ENCODE measurements around the gene GLYR1. TPM values are rescaled to one million over a fixed set of nuclear protein-coding genes. Genes with fewer than 3 reads are reported as not detected.
"Not testable (repeated sequence)": the region's sequence is repeated elsewhere in the genome, so short reads cannot be mapped to it uniquely, and the experiment has no call there.

The GLYR1 gene
- 20.6 and 35.8 TPM in 2 replicates for total RNA-seq (2014; rRNA removed; shearing (Covaris generic))

DNA sequence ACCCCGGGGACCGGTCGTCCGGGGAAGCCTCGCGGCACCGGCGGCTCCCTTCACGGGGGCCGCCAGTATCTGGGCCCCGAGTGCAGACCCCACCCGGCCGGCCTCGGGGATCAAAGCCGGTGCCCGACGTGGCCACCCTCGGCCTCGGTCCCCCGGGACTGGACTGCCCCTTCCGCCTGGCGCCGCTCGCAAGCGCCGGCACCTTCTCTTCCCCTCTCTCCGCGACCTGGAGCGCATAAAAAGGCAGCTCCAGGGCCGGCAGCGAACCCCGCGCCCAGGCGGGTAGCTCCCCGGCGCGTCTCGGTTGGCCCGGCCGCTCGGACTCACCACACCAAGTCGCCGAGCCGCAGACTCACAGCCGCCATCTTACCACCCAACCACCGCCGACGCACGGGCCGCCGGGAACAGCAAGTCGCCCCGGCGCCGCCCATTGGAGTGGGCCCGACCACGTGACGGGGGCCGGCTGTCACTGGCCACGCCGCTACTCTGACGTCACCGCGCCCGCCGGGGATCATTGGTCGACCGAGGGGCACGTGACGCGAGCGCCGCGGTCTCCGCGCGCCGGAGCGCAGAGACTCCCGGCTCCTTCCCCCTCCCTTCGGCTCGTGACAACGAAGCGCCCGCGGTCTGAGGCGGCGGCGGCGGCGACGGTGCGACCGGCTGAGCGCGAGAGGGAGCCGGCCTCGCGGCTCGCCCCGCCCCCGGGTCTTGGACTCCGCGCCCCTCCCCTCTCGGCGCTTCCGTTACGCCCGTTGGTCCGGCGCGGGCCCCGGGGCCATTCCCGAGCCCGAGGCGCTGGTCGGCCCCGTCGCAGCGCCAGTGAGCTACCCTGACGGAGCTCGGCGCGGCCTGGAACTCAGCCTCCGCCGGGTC lies at the start of gene GLYR1, which contains the start of gene UBN1:
Gene GLYR1 (minus strand): TSS at position 388 of the 873 bp plus-strand sequence. CDS start 23 bp downstream, at position 365.
Gene UBN1 (plus strand): TSS at position 581 of the 873 bp plus-strand sequence. CDS start 5,437 bp downstream, outside the sequence.
- DNase-seq (ENCODE audit: low spot score): peak; percentile 96

DNA sequence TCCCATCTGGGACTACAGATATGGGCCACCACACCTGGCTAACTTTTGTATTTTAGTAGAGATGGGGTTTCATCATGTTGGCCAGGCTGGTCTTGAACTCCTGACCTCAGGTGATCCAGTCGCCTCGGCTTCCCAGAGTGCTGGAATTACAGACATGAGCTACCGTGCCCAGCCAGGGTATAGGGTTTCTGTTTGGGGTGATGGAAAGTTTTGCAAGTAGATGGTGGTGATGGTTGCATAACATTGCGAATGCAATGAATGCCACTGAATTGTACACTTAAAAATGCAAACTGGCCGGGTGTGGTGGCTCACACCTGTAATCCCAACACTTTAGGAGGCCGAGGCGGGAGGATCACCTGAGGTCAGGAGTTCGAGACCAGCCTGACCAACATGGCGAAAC lies 49.7 kb upstream of the GLYR1 start:
- not testable (repeated sequence) for DNase-seq (ENCODE audit: low spot score)

DNA sequence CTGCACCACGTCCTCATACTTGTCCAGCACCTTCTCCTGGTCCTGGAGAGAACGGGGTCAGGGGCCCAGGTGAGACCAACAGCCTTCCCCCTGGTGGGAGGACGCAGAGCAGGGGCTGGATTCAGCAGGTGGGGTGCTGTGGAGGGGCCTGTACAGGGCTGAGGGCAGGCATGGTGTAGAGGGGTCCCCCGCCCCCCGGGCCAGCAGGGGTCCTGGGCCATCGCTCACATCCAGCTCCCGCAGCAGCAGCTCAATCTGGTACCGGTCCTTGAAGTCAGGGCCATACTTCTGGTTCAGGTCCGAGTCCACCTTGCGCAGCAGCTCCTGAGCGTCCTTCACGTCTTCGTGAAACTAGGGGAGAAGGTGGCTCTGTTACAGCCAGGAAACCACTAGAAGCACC lies 48.3 kb upstream of the GLYR1 start:
- DNase-seq (ENCODE audit: low spot score): no peak

DNA sequence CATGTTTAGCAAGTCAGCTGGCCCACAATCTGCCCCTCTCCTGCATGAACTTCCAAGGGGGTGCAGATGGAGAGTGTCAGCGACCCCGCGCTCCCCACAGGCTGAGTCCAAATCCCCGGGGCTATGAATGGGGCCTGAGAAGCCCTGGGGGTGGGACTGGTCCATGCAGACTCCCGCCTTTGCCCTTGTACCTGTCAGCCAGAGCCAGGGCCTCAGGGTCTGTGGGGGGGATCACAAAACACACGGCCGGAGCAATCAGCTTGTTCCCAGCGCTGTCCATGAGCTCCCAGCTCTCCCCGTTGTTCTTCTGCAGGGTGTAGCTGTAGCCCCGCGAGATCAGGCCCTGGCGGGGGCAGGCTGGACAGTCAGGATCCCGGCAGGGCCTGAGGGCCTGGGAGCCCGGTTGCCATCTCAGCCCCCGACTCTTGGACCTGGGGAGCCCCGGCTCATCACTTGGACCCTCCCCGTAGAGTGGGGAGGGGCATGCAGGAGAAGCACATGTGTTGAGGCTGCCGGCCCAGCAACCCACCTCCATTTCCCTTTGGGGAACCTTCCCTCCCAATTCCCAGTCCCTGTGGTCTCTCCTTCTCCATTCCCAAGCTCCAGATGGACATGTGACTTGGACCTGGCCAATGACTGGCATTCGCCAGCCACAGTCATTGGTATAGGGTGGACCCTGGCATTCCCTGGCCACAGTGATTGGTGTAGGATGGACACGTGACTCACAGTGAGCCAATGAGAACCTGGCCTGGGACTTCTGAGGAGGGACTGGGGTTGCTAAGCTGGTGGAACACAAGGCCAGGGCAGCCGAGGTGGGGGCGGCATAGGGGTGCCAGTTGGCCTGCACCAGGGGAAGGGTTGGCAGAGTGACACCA lies 47.4 kb upstream of the GLYR1 start:
- DNase-seq (ENCODE audit: low spot score): no peak

DNA sequence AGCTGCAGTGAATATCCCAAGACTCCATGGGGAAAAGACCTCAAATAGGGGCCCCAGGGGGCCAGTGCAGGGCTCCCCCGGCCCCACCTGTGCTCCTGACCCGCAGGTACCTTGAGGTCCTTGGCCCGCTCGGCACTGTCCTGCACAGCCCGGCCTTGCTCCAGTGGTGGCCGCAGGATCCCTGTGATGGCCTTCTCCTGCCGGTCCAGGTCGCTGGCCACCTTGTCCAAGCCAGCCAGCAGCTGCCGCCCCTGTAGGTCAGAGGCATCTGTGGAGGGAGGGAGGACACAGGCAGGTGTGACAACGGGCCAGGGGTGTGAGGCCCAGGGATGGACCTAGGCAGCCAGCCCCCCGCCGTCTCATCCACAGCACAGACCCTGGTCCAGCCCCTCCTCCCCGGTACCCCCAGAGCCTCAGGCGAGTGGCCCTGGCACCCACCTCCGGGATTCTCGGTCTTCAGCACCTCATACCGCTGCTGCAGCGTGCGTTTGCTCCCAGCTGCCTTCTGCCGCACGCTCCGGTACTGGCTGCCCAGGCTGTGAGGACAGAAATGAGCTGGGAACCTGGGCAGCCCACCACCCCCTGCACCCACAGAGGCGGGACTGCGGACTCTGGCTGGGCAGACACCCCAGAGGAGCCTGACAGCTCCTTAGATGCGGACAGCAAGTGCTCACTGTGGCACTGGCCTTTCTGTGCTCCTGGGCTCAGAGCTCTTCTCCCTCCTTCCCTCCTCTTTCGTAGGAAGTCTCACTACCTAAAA lies 46.2 kb upstream of the GLYR1 start:
- DNase-seq (ENCODE audit: low spot score): no peak

DNA sequence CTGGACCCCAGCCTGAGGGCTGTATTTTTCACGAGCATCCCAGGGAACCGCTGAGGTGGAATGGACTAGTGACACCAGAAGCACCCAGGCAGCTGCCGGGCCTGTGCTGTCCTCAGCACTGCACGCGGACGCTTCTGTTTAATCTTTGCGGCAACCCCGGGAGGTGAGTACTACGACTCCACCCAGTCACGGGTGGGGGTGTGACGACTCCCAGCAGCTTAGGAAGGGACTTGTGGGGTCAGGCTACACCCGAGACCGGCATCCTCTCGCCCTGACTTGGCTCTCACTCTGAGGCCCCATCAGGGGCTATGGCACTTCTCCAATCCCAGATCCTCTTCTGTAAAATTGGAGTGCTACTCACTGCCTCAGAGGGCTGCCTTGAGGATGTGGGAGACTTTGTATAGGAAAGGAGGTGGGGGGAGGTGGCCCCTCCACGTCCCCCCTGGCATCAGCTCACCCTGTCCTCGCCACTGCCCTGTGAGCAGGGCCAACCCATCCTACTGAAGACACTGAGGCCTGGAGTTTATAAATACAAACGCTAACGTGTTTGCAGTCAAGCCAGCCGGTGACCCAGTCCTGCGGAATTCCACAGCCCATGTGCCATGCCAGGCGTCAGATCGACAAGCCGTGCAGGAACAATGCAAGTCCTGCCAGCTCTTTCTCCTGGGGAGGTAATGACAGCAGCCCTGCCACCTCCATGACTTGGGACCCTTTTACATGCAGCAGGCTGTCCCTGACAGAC lies 45.4 kb upstream of the GLYR1 start:
- DNase-seq (ENCODE audit: low spot score): no peak

DNA sequence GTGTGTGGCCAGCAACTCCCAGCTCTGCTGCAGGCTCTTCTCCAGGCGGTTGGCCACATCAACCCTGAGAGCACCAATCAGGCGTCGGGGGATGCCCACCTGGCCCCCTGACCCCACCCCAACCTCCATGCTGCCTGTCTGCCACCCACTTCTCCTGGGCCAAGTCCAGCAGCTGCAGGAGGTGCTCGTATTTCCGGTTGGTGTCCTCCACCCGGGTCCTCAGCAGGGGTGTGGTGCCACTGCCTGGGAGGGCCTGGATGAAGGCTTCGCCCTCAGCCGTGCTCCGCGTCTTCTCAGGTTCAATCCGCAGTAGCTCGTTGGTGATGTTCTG lies 44.8 kb upstream of the GLYR1 start:
- no peak for DNase-seq (ENCODE audit: low spot score)

DNA sequence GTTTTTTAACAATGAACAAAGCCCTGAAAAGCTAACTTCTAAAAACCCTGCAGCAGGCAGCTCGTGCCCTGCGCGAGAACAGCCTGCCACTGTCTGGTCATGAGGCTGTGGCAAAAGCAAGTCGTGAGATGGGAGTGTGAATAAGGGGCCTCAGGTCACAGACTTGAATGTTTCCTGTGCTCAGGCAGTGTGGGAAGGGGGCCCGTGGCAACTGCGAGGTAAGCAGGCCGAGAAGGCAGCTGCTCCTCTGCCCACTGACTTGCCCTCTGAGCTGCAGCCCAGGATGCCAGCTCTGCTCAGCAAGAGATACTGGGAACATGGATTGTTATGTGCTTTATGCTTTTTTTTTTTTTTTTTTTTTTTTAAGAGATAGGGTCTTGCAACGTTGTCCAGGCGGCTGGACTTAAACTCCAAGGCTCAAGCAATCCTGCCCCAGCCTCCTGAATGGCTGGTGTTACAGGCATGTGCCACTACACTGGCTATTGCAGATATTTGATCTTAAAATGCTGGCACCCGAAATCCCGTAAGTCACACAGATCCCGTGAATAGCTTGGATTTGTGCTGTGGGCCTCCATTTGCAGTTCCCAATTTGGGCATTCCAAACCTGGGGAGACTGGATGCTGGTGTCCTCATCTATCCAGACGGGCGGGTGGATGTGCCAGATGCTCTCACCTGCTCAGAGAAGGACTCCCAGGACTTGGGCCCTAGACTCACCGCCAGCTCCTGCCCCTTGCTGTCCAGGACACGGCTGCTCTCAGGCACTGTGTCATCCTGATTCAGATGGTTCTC lies 44.2 kb upstream of the GLYR1 start:
- no peak for DNase-seq (ENCODE audit: low spot score)

DNA sequence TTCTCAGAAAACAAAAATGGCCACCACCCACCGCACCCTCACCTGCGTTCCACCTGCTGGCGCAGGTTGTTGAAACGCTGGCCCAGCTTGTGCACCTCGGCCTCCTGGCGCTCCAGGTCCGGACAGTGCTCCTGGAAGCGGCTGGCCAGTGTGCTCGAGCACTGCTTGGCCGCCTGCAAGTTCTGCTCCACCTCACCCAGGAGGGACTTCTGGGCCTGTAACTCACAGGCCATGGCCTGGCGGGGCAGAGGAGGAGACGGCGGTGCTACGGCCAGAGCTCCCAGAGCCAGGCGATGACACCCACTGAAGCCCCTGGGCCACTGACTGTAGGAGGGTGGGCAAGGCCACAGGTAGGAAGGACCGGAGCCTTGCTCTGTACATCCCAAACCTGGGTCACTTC lies 43.6 kb upstream of the GLYR1 start:
- DNase-seq (ENCODE audit: low spot score): no peak

DNA sequence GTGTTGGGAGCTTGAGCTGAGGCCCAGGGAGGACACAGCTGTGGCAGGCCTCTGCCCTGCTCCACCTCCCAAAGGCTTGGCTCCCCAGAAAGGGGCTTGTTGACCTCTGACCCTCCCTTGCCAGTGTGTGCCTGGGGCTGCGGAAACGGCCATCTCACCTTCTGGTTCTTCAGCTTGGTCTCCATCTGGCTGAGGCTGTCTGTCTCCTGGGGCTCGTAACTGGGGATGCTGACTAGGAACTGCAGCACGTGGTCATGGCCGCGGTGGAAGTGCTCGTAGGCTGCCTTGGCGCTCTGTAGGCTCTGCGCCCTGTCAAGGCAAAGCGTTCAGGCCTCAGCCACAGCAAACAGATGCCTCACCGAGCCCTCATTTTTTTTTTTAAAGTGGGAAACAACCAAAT lies 42.9 kb upstream of the GLYR1 start:
- DNase-seq (ENCODE audit: low spot score): no peak

DNA sequence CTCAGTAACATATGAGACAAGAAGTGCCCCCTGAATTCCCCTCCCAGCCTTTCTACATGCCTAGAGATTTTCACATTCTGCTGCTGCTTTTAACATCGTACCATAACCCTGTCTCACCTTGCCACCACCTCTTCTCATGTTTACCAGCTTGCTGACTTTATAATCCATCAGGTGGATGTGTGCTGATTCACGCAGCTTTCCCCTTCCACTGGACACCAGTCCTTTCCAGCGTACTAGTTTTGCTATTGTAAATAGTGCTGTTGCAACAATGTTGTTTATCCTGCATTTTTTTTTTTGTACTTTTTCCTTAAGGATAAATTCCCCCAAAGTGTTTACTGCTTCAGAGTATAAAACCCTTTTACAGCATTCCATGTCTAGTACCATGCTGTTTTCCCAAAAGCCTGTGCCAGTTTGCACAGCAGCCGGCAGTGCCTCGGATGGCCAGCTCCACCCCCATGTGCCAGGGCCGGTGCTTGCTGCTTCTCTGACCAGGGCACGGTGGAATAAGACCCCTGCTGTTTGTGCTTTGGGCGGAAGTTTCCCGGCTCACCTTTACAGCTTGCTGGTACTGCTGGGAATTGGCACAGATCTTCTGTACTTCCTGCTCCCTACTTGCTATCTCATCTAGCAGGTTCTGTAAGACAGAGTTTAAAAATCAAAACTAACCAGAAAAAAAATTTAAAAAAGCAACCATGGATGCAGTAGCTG lies 41.5 kb upstream of the GLYR1 start:
- DNase-seq (ENCODE audit: low spot score): no peak

DNA sequence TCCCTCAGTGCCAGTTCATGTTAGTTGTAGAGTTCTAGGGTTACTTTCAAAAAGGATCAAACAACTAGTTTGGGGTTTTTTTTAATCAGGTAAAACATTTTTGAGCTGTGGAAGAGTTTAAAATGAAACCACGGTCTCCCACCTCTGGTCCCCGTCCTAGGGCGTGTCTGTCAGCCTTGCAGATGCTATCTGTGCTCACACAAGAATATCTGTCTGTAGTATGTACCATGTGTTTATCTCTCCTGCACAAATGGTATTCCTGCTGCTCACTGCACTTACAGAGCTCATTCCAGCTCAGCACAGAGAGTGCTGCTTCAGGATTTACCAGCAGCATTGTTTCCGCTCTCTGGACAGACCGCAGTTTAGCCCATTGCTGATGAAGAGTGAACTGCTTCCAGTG lies 39.1 kb upstream of the GLYR1 start:
- DNase-seq (ENCODE audit: low spot score): no peak

DNA sequence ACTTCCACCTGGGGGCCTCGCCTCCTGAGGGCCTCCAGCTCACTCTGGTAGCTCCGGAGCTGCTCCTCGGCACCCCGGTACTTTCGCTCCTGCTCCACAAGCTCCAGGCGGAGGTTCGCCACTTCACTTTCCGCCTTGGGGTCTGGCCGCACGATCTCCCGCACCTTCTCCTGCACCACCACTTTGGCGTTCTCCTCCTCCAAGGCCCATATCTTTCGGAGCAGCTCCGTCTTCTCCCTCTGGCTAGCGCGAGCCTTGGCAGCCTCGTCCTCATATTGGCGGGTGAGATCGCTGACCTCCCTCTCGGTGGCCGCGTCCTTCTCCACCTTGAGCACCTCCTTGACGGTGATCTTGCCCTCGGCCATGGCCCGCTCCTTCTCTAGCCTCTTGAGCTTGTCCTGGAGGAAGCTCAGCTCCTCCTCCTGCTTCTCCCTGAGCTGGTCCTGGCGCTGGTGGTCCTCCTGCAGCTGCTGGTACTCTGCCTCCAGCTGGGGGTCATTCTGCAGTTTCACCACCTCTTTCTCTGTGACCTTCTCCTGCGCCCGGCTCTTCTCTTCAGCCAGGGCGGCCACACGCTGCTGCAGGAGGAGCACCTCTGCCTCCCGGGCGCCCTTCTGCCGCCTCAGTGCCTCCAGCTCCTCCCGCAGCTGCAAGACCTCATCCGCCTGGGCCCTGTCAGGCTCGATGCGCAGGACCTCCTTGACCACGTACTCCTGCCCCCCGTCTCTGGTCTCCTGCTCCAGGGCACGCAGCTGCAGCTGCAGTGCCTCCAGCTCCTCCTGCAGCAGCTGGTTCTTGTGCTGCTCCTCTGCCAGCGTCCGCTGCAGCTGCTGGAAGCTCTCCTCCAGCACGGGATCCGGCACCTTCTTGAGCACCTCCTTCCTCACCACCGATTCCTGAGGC lies 38.1 kb upstream of the GLYR1 start:
- no peak for DNase-seq (ENCODE audit: low spot score)

DNA sequence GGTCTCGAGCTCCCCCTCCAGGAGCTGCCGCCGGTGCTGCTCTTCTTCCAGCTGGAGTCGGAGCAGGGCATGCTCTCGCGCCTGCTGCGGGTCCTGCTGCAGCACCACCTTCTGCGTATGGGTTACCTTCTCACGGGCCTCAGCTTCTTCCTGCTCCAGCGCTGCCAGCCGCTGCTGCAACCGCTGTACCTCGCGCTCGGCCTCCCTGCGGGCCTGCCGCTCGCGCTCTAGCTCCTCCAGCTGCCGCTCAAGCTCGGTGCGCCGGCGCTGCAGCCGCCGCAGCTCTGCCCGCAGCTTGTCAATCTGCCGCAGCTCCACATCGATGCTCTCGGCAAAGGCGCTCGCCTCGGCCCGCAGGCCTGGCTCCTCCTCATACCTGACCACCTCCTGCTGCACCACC lies 37.1 kb upstream of the GLYR1 start:
- no peak for DNase-seq (ENCODE audit: low spot score)

DNA sequence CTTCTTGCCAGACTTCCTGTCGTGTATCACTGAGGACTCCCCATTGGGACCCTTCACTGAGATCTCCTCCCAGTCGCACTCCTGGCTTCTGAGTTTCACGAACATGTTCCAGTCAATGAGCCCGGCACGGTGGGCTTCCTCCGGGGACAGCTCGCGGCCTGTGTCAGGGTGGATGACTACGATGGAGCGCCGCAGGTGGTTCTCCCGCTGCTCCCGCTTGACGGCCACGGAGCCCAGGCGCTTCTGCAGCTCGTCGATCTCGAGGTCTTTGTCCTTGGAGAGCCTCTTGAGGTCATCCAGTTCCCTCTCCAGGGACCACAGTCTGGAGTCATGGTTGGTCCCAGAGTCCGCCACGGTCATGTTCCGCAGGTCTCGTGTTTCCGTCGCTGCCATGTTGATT lies 36.4 kb upstream of the GLYR1 start:
- no peak for DNase-seq (ENCODE audit: low spot score)

DNA sequence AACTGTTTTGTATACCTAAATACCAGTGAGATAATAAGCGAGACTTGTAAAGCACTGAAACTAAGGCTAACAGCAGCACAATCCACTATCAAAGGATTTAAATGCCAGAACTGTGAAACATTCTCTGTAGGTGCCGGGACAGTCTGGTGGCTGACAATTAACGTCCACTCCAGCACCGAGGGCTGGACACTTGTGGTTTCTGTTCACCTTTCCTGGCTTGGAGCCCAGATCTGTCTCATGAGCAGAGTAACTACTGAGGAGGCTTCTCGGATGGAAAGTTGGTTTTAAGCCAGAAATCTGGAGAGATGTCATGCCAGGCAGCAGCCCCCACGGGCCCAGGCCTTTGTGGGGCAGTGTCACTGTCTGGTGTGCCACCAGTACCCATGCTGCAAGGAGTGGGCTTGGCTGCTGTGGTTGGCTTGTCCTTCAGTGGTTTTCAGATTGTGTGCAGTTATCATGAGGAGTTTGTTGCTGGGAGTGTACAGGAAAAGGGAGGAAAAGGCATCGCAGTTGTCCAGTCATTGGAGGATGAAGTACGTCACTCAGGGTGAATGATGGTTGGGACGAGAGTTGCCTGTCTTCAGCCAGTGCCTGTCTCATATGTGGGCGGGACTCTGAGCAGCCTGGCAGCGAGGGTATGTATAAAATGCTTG lies 35.7 kb upstream of the GLYR1 start:
- peak; percentile 58 for DNase-seq (ENCODE audit: low spot score)

DNA sequence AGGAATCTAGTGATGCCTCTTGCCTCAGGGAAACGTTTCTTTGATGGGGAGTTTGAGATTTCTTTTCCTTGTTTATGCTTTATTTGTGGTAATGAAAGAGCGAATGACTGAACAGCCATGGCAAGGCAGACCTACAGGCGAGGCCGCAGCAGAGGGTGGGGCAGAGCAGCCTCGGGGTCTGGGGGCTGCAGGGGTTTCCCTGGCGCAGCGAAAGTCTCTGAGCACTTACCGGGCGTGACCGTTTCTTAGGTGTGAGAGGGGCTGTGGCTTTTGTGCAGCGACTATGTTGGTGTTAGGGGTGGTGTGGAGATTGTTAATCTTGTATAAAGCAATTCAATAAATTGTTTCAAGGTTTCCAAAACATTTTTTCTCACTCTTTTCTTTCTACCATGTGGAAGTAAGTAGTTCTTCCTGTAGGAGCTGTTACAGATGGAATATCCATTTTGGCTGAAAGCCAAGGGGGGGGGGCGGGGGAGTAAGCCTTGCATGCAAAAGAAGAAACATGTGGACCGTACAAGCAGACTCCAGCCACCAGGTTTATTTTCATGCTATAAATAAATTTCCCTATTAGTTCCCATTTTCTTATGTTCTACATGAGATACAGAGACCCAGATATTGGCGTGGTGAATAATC lies 35.0 kb upstream of the GLYR1 start:
- no peak for DNase-seq (ENCODE audit: low spot score)
